ENCODE measurements around the gene UBE3C. TPM values are rescaled to one million over a fixed set of nuclear protein-coding genes. Genes with fewer than 3 reads are reported as not detected.

Gene UBE3C
- total RNA-seq, 1 experiment from 2014 or later: 87.6 TPM

- Histone ChIP-seq H3K27me3 (ENCODE audit: control insufficient read depth, insufficient read depth, low read length) (no peaks in the 10 kb centered on the region), H3K27ac (ENCODE audit: low read length) (no peak overlapping the region; the same call in 1 of the 2 replicates), H3K36me3 (ENCODE audit: control insufficient read depth, insufficient read depth, low read length) (no peaks in the 10 kb centered on the region; the same call in 1 of the 2 replicates), H3K9me3 (ENCODE audit: control insufficient read depth, insufficient read depth, low read depth, low read length) (no peaks in the 10 kb centered on the region), H3K4me1 (ENCODE audit: control insufficient read depth, insufficient read depth, low read length) (no peaks in the 10 kb centered on the region), H3K4me3 (ENCODE audit: low read depth in 2 of 2, low read length in 2 of 2) (no peak overlapping the region)
- TF ChIP-seq CTCF (IDR thresholded peaks at IDR 0.05) (no peak), TCF7L2 (IDR thresholded peaks at IDR 0.05; ENCODE audit: low read depth, low read length) (no peak)
- no peak for ATAC-seq
- POLR2A ChIA-PET: no interaction called here
- CTCF ChIA-PET: no interaction called here
- in situ Hi-C loops (cut with HindIII; ENCODE audit: low pct_unique_long_range_greater_than_20kb, low sequenced_read_pairs): no loop called here
- intact Hi-C loops (cut with micrococcal nuclease; ENCODE audit: unreplicated experiment): no loop called here
- BruUV-seq (replicated peaks): no TSS peak
- no peak for DNase-seq (ENCODE audit: low read depth, low spot score)
Measured at GRCh38 chr7:157244516-157245294, 106.0 kb downstream of the UBE3C start.

DNA sequence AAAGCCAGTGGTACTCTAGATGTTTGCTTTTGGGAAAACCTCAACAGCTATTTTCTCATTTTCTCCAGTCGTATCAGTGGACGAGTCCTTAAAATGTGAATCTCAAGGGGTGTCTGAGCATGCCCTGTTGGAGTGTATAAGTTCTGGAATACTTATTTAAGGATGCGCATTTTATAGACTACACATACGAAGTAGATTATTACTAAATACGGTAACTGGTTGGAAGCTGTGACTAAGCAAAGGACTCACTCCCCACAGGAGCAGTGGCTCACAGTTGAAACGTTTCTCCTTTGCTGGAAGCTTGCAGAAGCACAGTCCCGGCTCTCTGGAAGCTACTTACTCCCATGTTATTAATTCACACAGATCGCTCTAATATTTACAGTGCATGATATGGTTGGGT, 107.3 kb downstream of the UBE3C start:
- POLR2A ChIA-PET: interaction anchor here (0.6 kb wide), 1 partner anchor 206 kb away, joined by 3 read pairs; no protein-coding TSS in a partner anchor

More for the DNA sequence above, 107.3 kb downstream of the UBE3C start:
- Histone ChIP-seq H3K27ac (ENCODE audit: low read length) (no peak overlapping the region), H3K9me3 (ENCODE audit: control insufficient read depth, insufficient read depth, low read depth, low read length) (no peaks in the 10 kb centered on the region), H3K27me3 (ENCODE audit: control insufficient read depth, insufficient read depth, low read length) (no peaks in the 10 kb centered on the region), H3K36me3 (ENCODE audit: control insufficient read depth, insufficient read depth, low read length) (peaks cover 3% of the 10 kb centered on the region; the same call in 1 of the 2 replicates), H3K4me1 (ENCODE audit: control insufficient read depth, insufficient read depth, low read length) (no peaks in the 10 kb centered on the region), H3K4me3 (ENCODE audit: low read depth in 2 of 2, low read length in 2 of 2) (no peak overlapping the region)
- CTCF ChIA-PET: no interaction called here
- in situ Hi-C loops (cut with HindIII; ENCODE audit: low pct_unique_long_range_greater_than_20kb, low sequenced_read_pairs) (no loop called here), intact Hi-C loops (cut with micrococcal nuclease; ENCODE audit: unreplicated experiment) (no loop called here)
- no TSS peak for BruUV-seq (replicated peaks)
- no peak for DNase-seq (ENCODE audit: low read depth, low spot score)
- no peak for TF ChIP-seq TCF7L2 (IDR thresholded peaks at IDR 0.05; ENCODE audit: low read depth, low read length)
- TF ChIP-seq SIN3A (IDR thresholded peaks at IDR 0.05; ENCODE audit: borderline replicate concordance, insufficient read depth, low read depth, low read length): no peak
- no peak for TF ChIP-seq CTCF (IDR thresholded peaks at IDR 0.05)
- no peak for TF ChIP-seq POLR2AphosphoS5 (IDR thresholded peaks at IDR 0.05; ENCODE audit: low read depth, low read length)
- TF ChIP-seq, protein P1, sequence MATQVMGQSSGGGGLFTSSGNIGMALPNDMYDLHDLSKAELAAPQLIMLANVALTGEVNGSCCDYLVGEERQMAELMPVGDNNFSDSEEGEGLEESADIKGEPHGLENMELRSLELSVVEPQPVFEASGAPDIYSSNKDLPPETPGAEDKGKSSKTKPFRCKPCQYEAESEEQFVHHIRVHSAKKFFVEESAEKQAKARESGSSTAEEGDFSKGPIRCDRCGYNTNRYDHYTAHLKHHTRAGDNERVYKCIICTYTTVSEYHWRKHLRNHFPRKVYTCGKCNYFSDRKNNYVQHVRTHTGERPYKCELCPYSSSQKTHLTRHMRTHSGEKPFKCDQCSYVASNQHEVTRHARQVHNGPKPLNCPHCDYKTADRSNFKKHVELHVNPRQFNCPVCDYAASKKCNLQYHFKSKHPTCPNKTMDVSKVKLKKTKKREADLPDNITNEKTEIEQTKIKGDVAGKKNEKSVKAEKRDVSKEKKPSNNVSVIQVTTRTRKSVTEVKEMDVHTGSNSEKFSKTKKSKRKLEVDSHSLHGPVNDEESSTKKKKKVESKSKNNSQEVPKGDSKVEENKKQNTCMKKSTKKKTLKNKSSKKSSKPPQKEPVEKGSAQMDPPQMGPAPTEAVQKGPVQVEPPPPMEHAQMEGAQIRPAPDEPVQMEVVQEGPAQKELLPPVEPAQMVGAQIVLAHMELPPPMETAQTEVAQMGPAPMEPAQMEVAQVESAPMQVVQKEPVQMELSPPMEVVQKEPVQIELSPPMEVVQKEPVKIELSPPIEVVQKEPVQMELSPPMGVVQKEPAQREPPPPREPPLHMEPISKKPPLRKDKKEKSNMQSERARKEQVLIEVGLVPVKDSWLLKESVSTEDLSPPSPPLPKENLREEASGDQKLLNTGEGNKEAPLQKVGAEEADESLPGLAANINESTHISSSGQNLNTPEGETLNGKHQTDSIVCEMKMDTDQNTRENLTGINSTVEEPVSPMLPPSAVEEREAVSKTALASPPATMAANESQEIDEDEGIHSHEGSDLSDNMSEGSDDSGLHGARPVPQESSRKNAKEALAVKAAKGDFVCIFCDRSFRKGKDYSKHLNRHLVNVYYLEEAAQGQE (IDR thresholded peaks at IDR 0.05; ENCODE audit: insufficient read depth in 1 of 2, low read depth in 2 of 2, low read length in 1 of 2): no peak
- ATAC-seq: no peak

Measured in Panc1 (cell line).